ENCODE results near the gene SLC9A9. TPM values are rescaled to one million over a fixed set of nuclear protein-coding genes. Genes with fewer than 3 reads are reported as not detected.

SLC9A9 gene
- total and polyA plus RNA-seq, 10 of the 15 experiments (the other 5 are each of a cell fraction or from before 2014, with no cell fraction given), result 3.5 to 14.2 (median 9.3) TPM

GRCh38 chr3:143640774-143641173 is 207.5 kb downstream of the SLC9A9 start:
- 96% methylated on average over 3 of the region's 3 CpGs for WGBS (ENCODE audit: insufficient coverage, insufficient replicate concordance, low lambda C conversion rate, missing lambda C conversion rate)
- ATAC-seq (no peak), FAIRE-seq (no peak), DNase-seq (ENCODE audit: low read depth, low spot score) (no peak)
- intact Hi-C loops (cut with micrococcal nuclease; ENCODE audit: unreplicated experiment), result loop anchor here (10.0 kb wide), 2 partner anchors 416 to 586 kb away; no protein-coding TSS in a partner anchor
- SMC1A ChIA-PET (ENCODE audit: uncharacterized antibody, unreplicated experiment), result no interaction called here
- POLR2A ChIA-PET, result no interaction called here
- no peaks in the 10 kb centered on the region for H4K20me1 ChIP-seq (ENCODE audit: control insufficient read depth, insufficient read depth)
- no peaks in the 10 kb centered on the region for H3K27me3 ChIP-seq (replicated peaks in 1 of 2; ENCODE audit: control insufficient read depth in 2 of 2, insufficient read depth in 2 of 2, low read length in 1 of 2)
- no peak overlapping the region for H3K4me3 ChIP-seq
- CTCF ChIA-PET, result interaction anchor here (2.8 kb wide), 1 partner anchor 33 kb away, joined by 7 read pairs; no protein-coding TSS in a partner anchor
- H3K4me2 ChIP-seq (ENCODE audit: control insufficient read depth, insufficient read depth), result no peak overlapping the region
- H3K9me3 ChIP-seq (replicated peaks; ENCODE audit: control insufficient read depth, insufficient read depth, low read length), result peaks cover 2% of the 10 kb centered on the region
- no TSS peak for BruUV-seq (replicated peaks)
- no peak overlapping the region for H3K9ac ChIP-seq (ENCODE audit: control insufficient read depth, insufficient read depth, low read length)
- in situ Hi-C loops (cut with MboI), result loop anchor here (10.0 kb wide), 1 partner anchor 206 kb away; no protein-coding TSS in a partner anchor
- no peak overlapping the region for H2AFZ ChIP-seq (ENCODE audit: control insufficient read depth, low read depth, low read length)
- no peaks in the 10 kb centered on the region for H3K36me3 ChIP-seq (ENCODE audit: control insufficient read depth in 2 of 2, insufficient read depth in 2 of 2, low read length in 1 of 2)
- H3K79me2 ChIP-seq (ENCODE audit: control insufficient read depth, insufficient read depth, low read length), result no peaks in the 10 kb centered on the region
- RAD21 ChIA-PET (ENCODE audit: unreplicated experiment), result no interaction called here
- H3K27ac ChIP-seq (ENCODE audit: control insufficient read depth, insufficient read depth), result no peak overlapping the region
- H3K4me1 ChIP-seq (ENCODE audit: control insufficient read depth, insufficient read depth, low read length), result 0 out of 2 replicates have a peak, but pooled peaks cover 4% of the 10 kb centered on the region
- TF ChIP-seq RCOR1 (conservative IDR thresholded peaks at IDR 0.05; ENCODE audit: low read depth, low read length) (no peak), KAT2A (conservative IDR thresholded peaks at IDR 0.05; ENCODE audit: control insufficient read depth, low read depth, low read length) (no peak), ZNF384 (IDR thresholded peaks at IDR 0.05; ENCODE audit: borderline replicate concordance, low read depth, low read length) (no peak), EZH2 (IDR thresholded peaks at IDR 0.05; ENCODE audit: borderline replicate concordance, control insufficient read depth, low read depth, low read length) (no peak), CHD4 (IDR thresholded peaks at IDR 0.05) (no peak), SIX5 (IDR thresholded peaks at IDR 0.05; ENCODE audit: low read depth, low read length, severe bottlenecking) (no peak), BACH1 (IDR thresholded peaks at IDR 0.05; ENCODE audit: borderline replicate concordance) (no peak), RELA (IDR thresholded peaks at IDR 0.05; ENCODE audit: borderline replicate concordance, partially characterized antibody) (no peak), STAT3 (IDR thresholded peaks at IDR 0.05; ENCODE audit: low read depth, low read length) (no peak), IKZF1 (conservative IDR thresholded peaks at IDR 0.05) (no peak), WRNIP1 (IDR thresholded peaks at IDR 0.05; ENCODE audit: borderline replicate concordance, low read depth, low read length) (no peak), ZBTB33 (IDR thresholded peaks at IDR 0.05) (no peak), SUPT20H (IDR thresholded peaks at IDR 0.05; ENCODE audit: borderline replicate concordance, control insufficient read depth, low read depth, low read length) (no peak), BCL11A (IDR thresholded peaks at IDR 0.05; ENCODE audit: low read depth, low read length) (no peak), EED (IDR thresholded peaks at IDR 0.05; ENCODE audit: low read depth) (no peak)
